Stimulated activated naive CD4-positive, alpha-beta T cell treated with Interleukin-2 at 50 U/mL for 16 hours (primary cell): ENCODE measurements around the gene HLA-DPA1.

Experiments
- DNase-seq: peaks from one replicate; lab custom pipeline; 2025; lab: John Stamatoyannopoulos, UW

Gene HLA-DPA1

DNA sequence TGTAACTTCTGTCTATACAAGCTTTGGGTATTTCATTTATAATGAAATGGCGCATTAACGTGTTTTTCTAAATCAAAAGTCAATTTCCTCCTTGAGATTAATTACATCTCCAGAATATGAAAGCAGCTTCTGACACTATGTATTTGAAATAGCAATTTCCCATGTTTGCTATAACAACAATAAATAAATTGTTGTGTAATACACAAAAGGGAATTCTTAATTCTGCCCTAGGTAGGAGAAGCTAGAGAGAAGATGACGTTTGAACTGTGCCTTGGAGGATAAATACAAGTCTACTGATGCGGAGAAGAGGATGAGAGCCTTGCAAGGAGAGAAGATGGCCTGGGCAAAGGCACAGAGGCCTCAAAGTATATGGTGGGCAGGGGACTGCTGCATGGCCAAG is 56.4 kb downstream of the HLA-DPA1 start:
- no peak for DNase-seq

DNA sequence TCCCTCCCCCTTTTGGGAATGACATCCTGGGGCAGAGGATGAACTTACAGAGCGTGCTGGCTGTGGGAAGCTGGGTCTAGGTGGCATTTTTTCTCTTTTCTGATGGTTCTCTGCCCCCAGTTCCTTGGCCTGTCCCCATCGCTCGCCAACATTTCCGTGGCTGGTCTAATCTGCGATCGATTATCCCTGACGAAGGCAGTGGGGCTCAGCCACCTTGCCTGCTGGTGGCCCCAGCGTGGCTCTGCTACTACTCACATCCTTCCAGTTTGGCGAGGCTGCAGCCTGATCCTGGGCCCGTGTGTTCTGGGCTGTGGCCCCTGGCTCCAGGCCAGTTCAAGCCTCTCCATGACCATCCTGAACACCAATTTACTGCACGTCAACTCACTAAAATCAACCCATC is 57.7 kb downstream of the HLA-DPA1 start:
- no peak for DNase-seq

DNA sequence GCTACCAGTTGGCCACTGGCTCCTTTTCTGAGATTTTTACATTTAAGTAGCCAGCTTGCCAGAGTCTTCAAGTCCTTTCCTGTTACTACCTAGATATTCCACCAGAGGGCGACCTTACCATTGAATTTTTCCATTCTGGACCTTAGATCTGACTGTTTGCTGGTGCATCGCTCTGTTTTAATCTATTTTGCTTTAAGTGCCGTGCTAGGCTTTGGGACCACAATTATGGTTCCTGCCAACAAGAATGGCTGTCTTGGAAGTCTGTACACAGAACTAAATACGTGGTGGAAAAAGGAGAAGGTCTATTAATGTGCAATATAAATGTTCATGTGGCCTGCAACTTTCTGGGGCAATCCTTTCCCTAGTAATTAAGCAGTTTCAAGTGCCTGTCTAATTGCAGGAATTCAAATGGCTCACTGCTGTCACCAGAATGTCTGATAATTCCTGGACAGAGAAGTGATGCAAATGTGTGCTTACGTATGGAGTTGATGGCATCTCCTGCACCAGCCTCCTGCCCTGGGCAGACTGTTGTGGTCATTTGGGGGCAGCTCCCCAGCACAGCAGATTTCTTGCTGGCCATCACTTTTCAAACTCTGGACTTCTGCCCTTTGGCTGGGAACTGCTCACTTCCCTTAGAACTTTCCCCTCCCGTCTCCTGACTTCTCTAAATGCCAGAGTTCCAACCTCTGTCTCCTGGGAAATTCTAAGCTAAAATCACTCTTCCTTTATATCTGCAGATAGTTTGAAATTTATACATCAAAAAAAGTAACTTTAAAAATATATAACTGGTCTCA is 58.4 kb downstream of the HLA-DPA1 start:
- DNase-seq: peak; percentile 22
